ENCODE measurements around the gene COA5.
A peak's percentile ranks its signal among the peaks of the same experiment; 100 is the strongest.
"Not testable (repeated sequence)": the region's sequence is repeated elsewhere in the genome, so short reads cannot be mapped to it uniquely, and the experiment has no call there.

The COA5 gene

GRCh38 chr2:98605076-98605475, 3.2 kb downstream of the COA5 start:
- no peak for DNase-seq

- no peak for DNase-seq
These were observed 3.8 kb downstream of the COA5 start for GRCh38 chr2:98604547-98604946.

- DNase-seq = peak; percentile 14
These were observed 6.7 kb downstream of the COA5 start for GRCh38 chr2:98601532-98602132.

- DNase-seq = peak; percentile 51
These were observed 9.4 kb downstream of the COA5 start for GRCh38 chr2:98598781-98599428.

- DNase-seq = not testable (repeated sequence)
These were observed 13.6 kb downstream of the COA5 start for GRCh38 chr2:98594665-98595064.

- DNase-seq = no peak
These were observed 15.7 kb downstream of the COA5 start for GRCh38 chr2:98592565-98592964.

- DNase-seq = no peak
These were observed 18.8 kb downstream of the COA5 start for GRCh38 chr2:98589489-98589888.

GRCh38 chr2:98588880-98589431, 19.4 kb downstream of the COA5 start:
- DNase-seq = no peak

- DNase-seq = no peak
These were observed 21.7 kb downstream of the COA5 start for GRCh38 chr2:98586551-98587140.

- DNase-seq = no peak
These were observed 22.9 kb downstream of the COA5 start for GRCh38 chr2:98585386-98585785.

GRCh38 chr2:98583816-98584618, 24.3 kb downstream of the COA5 start:
- no peak for DNase-seq

GRCh38 chr2:98583276-98583675, 25.0 kb downstream of the COA5 start:
- no peak for DNase-seq

- no peak for DNase-seq
These were observed 25.8 kb downstream of the COA5 start for GRCh38 chr2:98582523-98582922.

GRCh38 chr2:98580656-98581284, 27.5 kb downstream of the COA5 start:
- no peak for DNase-seq

- DNase-seq = no peak
These were observed 28.4 kb downstream of the COA5 start for GRCh38 chr2:98579926-98580325.

GRCh38 chr2:98578231-98578630, 30.1 kb downstream of the COA5 start:
- DNase-seq = no peak

- no peak for DNase-seq
These were observed 31.0 kb downstream of the COA5 start for GRCh38 chr2:98577313-98577712.

- no peak for DNase-seq
These were observed 31.5 kb downstream of the COA5 start for GRCh38 chr2:98576666-98577312.

- DNase-seq = no peak
These were observed 34.9 kb downstream of the COA5 start for GRCh38 chr2:98573426-98573825.

GRCh38 chr2:98572676-98573075, 35.6 kb downstream of the COA5 start:
- no peak for DNase-seq

- DNase-seq = no peak
These were observed 36.1 kb downstream of the COA5 start for GRCh38 chr2:98572211-98572610.

GRCh38 chr2:98571796-98572195, 36.5 kb downstream of the COA5 start:
- no peak for DNase-seq

Measured in MV-4-11 (cell line).